OCI-LY7 (cell line): ENCODE measurements around the gene CYP1B1. TPM values are rescaled to one million over a fixed set of nuclear protein-coding genes. Genes with fewer than 3 reads are reported as not detected.

ENCODE experiments used
- BruUV-seq: library from RNA; stranded (reverse); fragments of 400-500 nt; replicated peaks from 2 replicates; lab custom pipeline; 2021; lab: Mats Ljungman, UMichigan
- CTCF ChIA-PET: fragments of 300-600 bp; sonication (Branson Sonifier 250); formaldehyde crosslinking; loops from one replicate; lab custom pipeline; 2022; ENCODE audit warnings: antibody characterized with exemption; ENCODE audit not compliant: unreplicated experiment; lab: Charles Lee
- POLR2A ChIA-PET: fragments of 300-600 bp; sonication (Branson Sonifier 250); formaldehyde crosslinking; loops from one replicate; lab custom pipeline; 2022; ENCODE audit warnings: antibody characterized with exemption; lab: Charles Lee
- DNase-seq: peaks from one replicate; pipeline ENCODE4 v3.0.0-alpha.2; 2015; ENCODE audit warnings: low spot score
- H2AFZ ChIP-seq: fragments of 200-600 bp; sonication (generic), shearing (Covaris generic); 2 replicates; pipeline ENCODE4 v1.6.1; 2014; ENCODE audit warnings: mild to moderate bottlenecking, antibody characterized with exemption, low read length, moderate library complexity
- H3K27ac ChIP-seq: fragments of 200-600 bp; sonication (generic); 2 replicates; pipeline ENCODE4 v1.5.1; 2014; ENCODE audit warnings: mixed run types, low read depth, mild to moderate bottlenecking, moderate library complexity, low read length, inconsistent platforms; ENCODE audit not compliant: poor library complexity, severe bottlenecking
- H3K36me3 ChIP-seq: fragments of 200-600 bp; sonication (generic); 2 replicates; pipeline ENCODE4 v1.6.1; 2014; ENCODE audit warnings: mild to moderate bottlenecking, antibody characterized with exemption, low read length, moderate library complexity, mixed read lengths; ENCODE audit not compliant: insufficient read depth
- H3K4me1 ChIP-seq: fragments of 200-600 bp; sonication (generic); 2 replicates; pipeline ENCODE4 v1.5.1; 2014; ENCODE audit warnings: mild to moderate bottlenecking, low read length; ENCODE audit not compliant: insufficient read depth, poor library complexity, severe bottlenecking
- H3K4me2 ChIP-seq: fragments of 200-600 bp; sonication (generic); 2 replicates; pipeline ENCODE4 v1.6.1; 2014; ENCODE audit warnings: mild to moderate bottlenecking, low read length
- H3K4me3 ChIP-seq: fragments of 200-600 bp; sonication (generic); 2 replicates; pipeline ENCODE4 v1.5.1; 2014; ENCODE audit warnings: mild to moderate bottlenecking, low read depth, low read length; ENCODE audit not compliant: poor library complexity, severe bottlenecking
- H3K79me2 ChIP-seq: fragments of 200-600 bp; sonication (generic); 2 replicates; pipeline ENCODE4 v1.6.1; 2016; ENCODE audit warnings: low read depth, mild to moderate bottlenecking, low read length, moderate library complexity, mixed read lengths; ENCODE audit not compliant: insufficient read depth
- H3K9me2 ChIP-seq: fragments of 200-600 bp; sonication (generic); 2 replicates; pipeline ENCODE4 v1.6.1; 2016; ENCODE audit warnings: mild to moderate bottlenecking, low read length, mixed read lengths; ENCODE audit not compliant: insufficient read depth
- H3K9me3 ChIP-seq: fragments of 200-600 bp; sonication (generic); 2 replicates; pipeline ENCODE4 v1.6.1; 2014; ENCODE audit warnings: mild to moderate bottlenecking, mixed run types, low read length, mixed read lengths
- H4K20me1 ChIP-seq: fragments of 200-600 bp; sonication (generic); 2 replicates; pipeline ENCODE4 v1.6.1; 2014; ENCODE audit warnings: mild to moderate bottlenecking, antibody characterized with exemption, low read length, moderate library complexity, mixed read lengths; ENCODE audit not compliant: insufficient read depth
- EZH2phosphoT487 ChIP-seq: fragments of 200-600 bp; sonication (generic); IDR thresholded peaks from 2 replicates; pipeline ENCODE4 v1.6.1; 2018; ENCODE audit warnings: low read depth, borderline replicate concordance, mild to moderate bottlenecking, mixed run types, antibody characterized with exemption, low read length, moderate library complexity, mixed read lengths
- intact Hi-C: fragments of 100-400 bp; cut with micrococcal nuclease; formaldehyde crosslinking; loops from one replicate; pipeline ENCODE4 v1.10.0; 2022; ENCODE audit not compliant: unreplicated experiment
- total RNA-seq, 2 experiments: library from RNA; depleted of rRNA in 1 of 2; stranded (reverse); fragments of >200 nt in 1 of 2; shearing (Covaris generic) in 1 of 2; gene quantifications; 2 replicates each; pipeline ENCODE4 v1.2.3, GENCODE V29; 2014 to 2022
- TF ChIP-seq, protein P1 (sequence below): fragments of 200-600 bp; sonication (generic); conservative IDR thresholded peaks from 2 replicates; pipeline ENCODE4 v1.5.1; 2014; ENCODE audit warnings: mild to moderate bottlenecking, antibody characterized with exemption, low read length, moderate library complexity, mixed read lengths

CYP1B1 gene
- total RNA-seq, 2 experiments from 2014 or later, result 0.44 TPM; not detected in 1

DNA sequence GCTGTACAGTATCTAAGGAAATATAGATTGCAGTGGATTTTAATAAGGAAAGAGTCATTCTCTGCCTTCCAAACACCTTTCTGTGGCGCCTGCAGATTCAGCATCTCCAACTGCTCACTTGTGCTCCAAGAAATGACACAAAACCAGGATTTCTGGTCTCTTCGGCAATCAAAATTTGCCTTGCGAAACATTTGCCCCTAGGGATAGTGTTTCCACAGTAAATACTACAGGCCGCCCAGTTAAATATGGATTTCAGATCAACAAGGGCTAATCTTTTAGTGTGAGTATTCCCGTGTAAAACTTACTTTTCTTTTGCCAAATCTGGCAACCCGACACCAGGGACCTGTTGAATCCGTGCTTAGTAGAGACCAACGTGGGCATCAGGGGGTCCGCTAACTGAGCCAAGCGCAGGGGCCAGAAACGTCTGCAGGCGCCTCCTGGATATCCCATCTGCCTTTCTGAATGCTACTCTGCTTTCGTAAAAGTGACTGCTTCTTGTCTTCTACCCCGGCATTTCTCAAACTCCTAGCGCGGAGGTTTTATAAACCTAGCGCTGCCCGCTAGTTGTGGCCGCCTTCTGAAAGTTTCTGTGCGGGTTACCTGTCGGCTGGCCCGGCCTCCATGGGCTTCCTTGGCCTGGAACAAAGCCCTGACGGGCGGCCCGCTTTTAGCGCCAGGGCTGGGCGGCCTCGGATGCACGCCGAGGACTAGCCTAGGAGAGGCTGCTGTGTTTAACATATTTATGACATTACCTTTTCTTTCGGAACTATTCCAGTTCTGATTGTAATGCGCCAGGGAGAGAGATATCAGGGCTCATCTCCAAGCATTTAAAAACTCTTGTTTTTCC lies 2.5 kb downstream of the CYP1B1 start:
- POLR2A ChIA-PET, result no interaction called here
- Histone ChIP-seq H3K27ac (no peak overlapping the region), H3K9me2 (no peaks in the 10 kb centered on the region), H3K4me1 (no peaks in the 10 kb centered on the region), H3K9me3 (no peaks in the 10 kb centered on the region), H3K4me3 (no peak overlapping the region), H3K36me3 (no peaks in the 10 kb centered on the region), H2AFZ (no peak overlapping the region), H4K20me1 (no peaks in the 10 kb centered on the region), H3K79me2 (no peaks in the 10 kb centered on the region), H3K4me2 (no peak overlapping the region)
- DNase-seq, result no peak
- TF ChIP-seq, protein P1, sequence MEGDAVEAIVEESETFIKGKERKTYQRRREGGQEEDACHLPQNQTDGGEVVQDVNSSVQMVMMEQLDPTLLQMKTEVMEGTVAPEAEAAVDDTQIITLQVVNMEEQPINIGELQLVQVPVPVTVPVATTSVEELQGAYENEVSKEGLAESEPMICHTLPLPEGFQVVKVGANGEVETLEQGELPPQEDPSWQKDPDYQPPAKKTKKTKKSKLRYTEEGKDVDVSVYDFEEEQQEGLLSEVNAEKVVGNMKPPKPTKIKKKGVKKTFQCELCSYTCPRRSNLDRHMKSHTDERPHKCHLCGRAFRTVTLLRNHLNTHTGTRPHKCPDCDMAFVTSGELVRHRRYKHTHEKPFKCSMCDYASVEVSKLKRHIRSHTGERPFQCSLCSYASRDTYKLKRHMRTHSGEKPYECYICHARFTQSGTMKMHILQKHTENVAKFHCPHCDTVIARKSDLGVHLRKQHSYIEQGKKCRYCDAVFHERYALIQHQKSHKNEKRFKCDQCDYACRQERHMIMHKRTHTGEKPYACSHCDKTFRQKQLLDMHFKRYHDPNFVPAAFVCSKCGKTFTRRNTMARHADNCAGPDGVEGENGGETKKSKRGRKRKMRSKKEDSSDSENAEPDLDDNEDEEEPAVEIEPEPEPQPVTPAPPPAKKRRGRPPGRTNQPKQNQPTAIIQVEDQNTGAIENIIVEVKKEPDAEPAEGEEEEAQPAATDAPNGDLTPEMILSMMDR, result no peak
- no peak for TF ChIP-seq EZH2phosphoT487
- CTCF ChIA-PET, result no interaction called here
- no TSS peak for BruUV-seq
- intact Hi-C loops, result no loop called here

DNA sequence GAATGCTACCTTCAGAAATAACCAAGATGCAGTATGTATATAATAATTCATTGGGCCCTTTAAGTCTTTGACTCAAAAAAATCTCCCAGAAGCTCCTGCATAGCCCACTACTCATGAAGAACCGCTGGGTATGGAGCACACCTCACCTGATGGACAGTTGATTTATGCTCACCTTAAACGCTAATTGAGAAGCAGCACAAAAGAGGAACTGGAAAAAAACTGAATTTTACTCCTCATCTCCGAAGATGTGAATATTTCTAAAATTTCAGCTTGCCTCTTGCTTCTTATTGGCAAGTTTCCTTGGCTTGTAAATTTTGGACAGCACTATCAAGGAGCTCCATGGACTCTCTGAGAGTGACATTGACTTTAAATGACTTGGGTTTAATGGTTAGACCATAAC lies 5.5 kb downstream of the CYP1B1 start:
- Histone ChIP-seq H3K9me3 (no peaks in the 10 kb centered on the region), H3K4me2 (no peak overlapping the region), H3K36me3 (no peaks in the 10 kb centered on the region), H3K4me3 (no peak overlapping the region), H3K79me2 (no peaks in the 10 kb centered on the region), H3K27ac (no peak overlapping the region), H2AFZ (no peak overlapping the region), H3K4me1 (no peaks in the 10 kb centered on the region), H3K9me2 (no peaks in the 10 kb centered on the region), H4K20me1 (no peaks in the 10 kb centered on the region)
- intact Hi-C loops, result no loop called here
- no peak for TF ChIP-seq EZH2phosphoT487
- TF ChIP-seq, protein P1, result no peak
- CTCF ChIA-PET, result no interaction called here
- no TSS peak for BruUV-seq
- DNase-seq, result no peak
- POLR2A ChIA-PET, result no interaction called here

DNA sequence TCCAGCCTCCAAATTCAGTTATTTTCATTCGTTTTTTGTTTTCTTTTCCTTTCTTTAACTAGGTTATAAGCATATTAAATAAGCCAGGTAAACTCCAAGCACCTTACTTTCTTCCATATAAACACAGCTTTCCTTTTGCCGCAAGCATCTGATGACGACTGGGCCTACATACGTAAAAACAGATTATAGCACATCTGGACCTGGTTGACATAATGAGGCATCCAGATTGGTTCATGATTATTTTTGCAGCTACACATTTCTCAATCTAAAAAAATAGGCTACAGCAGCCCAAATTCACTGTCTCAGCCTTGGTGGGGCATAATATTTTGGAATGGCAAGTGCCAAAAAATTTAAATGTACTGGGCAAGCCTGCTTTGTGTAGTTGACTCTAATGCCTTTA lies 7.7 kb downstream of the CYP1B1 start:
- ChIA-PET CTCF (no interaction called here), POLR2A (interaction anchor here (0.6 kb wide), 1 partner anchor 206 kb away, joined by 5 read pairs; no protein-coding TSS in a partner anchor)
- Histone ChIP-seq H3K4me3 (no peak overlapping the region), H4K20me1 (no peaks in the 10 kb centered on the region), H2AFZ (no peak overlapping the region), H3K79me2 (no peaks in the 10 kb centered on the region), H3K36me3 (no peaks in the 10 kb centered on the region), H3K9me3 (no peaks in the 10 kb centered on the region), H3K4me2 (no peak overlapping the region), H3K9me2 (no peaks in the 10 kb centered on the region), H3K4me1 (no peaks in the 10 kb centered on the region), H3K27ac (no peak overlapping the region)
- DNase-seq, result no peak
- no TSS peak for BruUV-seq
- intact Hi-C loops, result no loop called here
- no peak for TF ChIP-seq EZH2phosphoT487
- TF ChIP-seq, protein P1, result no peak
